BJ (cell line): ENCODE data around the gene TCAF1. TPM values are rescaled to one million over a fixed set of nuclear protein-coding genes. Genes with fewer than 3 reads are reported as not detected.

ENCODE experiments used
- polyA plus RNA-seq: library from polyadenylated mRNA; depleted of rRNA; stranded (reverse); fragments of >200 nt; gene quantifications from 2 replicates; pipeline ENCODE4 v1.2.3, GENCODE V29; 2011; rRNA removed

The TCAF1 gene
- polyA plus RNA-seq, 1 experiment: 55.2 TPM

Other genes starting within 250 kb of the TCAF1 start
- gene CTAGE6, start 144.5 kb downstream of the TCAF1 start, polyA plus RNA-seq: 0.02 and 0.09 TPM in 2 replicates
- gene OR2F2, start 33.1 kb upstream of the TCAF1 start, polyA plus RNA-seq: not detected in 2 replicates
- not detected in 2 replicates for gene OR2F1, start 52.7 kb upstream of the TCAF1 start, polyA plus RNA-seq
- not detected in 2 replicates for gene OR6B1, start 98.1 kb upstream of the TCAF1 start, polyA plus RNA-seq
- gene OR2A5, start 146.8 kb upstream of the TCAF1 start, polyA plus RNA-seq: not detected in 2 replicates
- not detected in 2 replicates for gene OR2A25, start 167.6 kb upstream of the TCAF1 start, polyA plus RNA-seq
- not detected in 2 replicates for gene OR2A12, start 184.1 kb upstream of the TCAF1 start, polyA plus RNA-seq
- gene OR2A2, start 207.4 kb upstream of the TCAF1 start, polyA plus RNA-seq: not detected in 2 replicates
- gene OR2A14, start 221.0 kb upstream of the TCAF1 start, polyA plus RNA-seq: not detected in 2 replicates